Type B pancreatic cell (in vitro differentiated cells): ENCODE measurements around the gene PRDX5. TPM values are rescaled to one million over a fixed set of nuclear protein-coding genes. Genes with fewer than 3 reads are reported as not detected.
A peak's percentile ranks its signal among the peaks of the same experiment; 100 is the strongest.

Source experiments
- DNase-seq: peaks from one replicate; pipeline ENCODE4 v3.0.0; 2021; ENCODE audit warnings: mixed read lengths; ENCODE audit not compliant: unreplicated experiment; ENCODE audit errors: extremely low spot score
- H3K27ac Mint-ChIP-seq: 2 replicates; pipeline ENCODE4 v1.8.0; 2021; ENCODE audit warnings: mild to moderate bottlenecking, mixed read lengths
- H3K27me3 Mint-ChIP-seq: 2 replicates; pipeline ENCODE4 v1.8.0; 2021; ENCODE audit warnings: mixed read lengths
- H3K36me3 Mint-ChIP-seq: 2 replicates; pipeline ENCODE4 v1.8.0; 2021; ENCODE audit warnings: mixed read lengths
- H3K4me1 Mint-ChIP-seq: one replicate; pipeline ENCODE4 v1.8.0; 2021; ENCODE audit warnings: mixed read lengths; ENCODE audit not compliant: unreplicated experiment
- H3K4me3 Mint-ChIP-seq: 2 replicates; pipeline ENCODE4 v1.8.0; 2021; ENCODE audit warnings: mild to moderate bottlenecking, mixed read lengths
- H3K9me3 Mint-ChIP-seq: 2 replicates; pipeline ENCODE4 v1.8.0; 2021; ENCODE audit warnings: mixed read lengths
- total RNA-seq: library from RNA; stranded (reverse); gene quantifications from 2 replicates; pipeline ENCODE4 v1.2.1, GENCODE V29; 2021; ENCODE audit warnings: low replicate concordance
- TF ChIP-seq, protein P1 (sequence below): fragments of 200-600 bp; sonication (generic); conservative IDR thresholded peaks from 2 replicates; pipeline ENCODE4 v1.5.0; 2021; ENCODE audit warnings: antibody characterized with exemption, mild to moderate bottlenecking

Gene PRDX5
- total RNA-seq, 1 donor from 2014 or later, result 166 TPM

DNA sequence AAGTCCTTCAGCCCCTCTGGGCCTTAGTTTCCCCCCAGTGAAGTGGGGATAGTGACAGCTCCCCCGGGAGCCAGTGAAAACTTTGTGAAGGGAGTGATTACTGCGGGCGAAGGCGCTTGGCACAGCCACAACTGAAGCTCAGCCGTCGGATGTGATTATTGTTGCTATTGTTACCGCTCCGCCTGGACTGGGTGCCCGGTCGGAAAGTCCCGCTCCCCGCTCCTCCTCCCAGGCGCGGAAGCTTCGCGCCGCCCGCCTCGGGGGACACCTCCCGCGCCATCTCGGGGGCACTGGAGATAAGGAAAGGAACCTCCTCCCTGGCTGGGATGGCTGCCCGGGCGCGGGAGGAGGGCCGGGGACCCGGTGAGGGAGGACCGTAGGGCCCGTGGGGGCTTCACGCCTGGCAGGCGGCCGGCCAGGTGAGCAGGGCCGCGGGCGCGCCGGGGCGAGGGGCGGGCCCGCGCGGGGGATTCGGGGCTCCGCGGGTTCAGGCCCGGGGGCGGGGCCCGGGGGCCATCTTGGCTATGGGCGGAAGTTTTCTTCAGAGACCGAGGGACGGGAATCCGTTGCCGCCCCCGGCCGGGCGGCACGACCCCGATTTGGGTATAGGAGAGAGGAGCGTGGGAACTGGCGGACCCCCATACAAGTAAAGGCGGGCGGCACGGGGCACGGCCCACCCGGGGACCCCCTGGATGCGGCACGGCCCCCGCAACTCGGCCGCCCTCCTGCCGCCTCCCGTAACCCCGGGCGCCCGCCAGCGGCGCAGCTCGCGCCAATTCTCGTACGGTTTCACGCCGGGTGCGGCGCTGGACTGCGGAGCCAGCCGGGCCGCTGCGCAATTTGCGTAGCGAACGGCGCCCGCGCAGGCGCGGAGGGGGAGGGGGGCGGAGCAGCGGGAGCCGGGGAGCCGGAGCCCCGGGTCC is 32.7 kb upstream of the PRDX5 start, which contains the start of gene GPR137:
Gene GPR137, plus strand, starts transcription at position 887 of the 923 bp plus-strand sequence. CDS start 677 bp downstream, outside the sequence.
- Mint-ChIP-seq H3K4me1 (peaks cover 13% of the 10 kb centered on the region), H3K9me3 (no peaks in the 10 kb centered on the region), H3K36me3 (peaks cover 12% of the 10 kb centered on the region), H3K27ac (peak within 1 kb of the TSS; percentile 88), H3K4me3 (peak within 1 kb of the TSS; percentile 87), H3K27me3 (peaks cover 14% of the 10 kb centered on the region)
- peak; percentile 93 for DNase-seq
- TF ChIP-seq, protein P1, sequence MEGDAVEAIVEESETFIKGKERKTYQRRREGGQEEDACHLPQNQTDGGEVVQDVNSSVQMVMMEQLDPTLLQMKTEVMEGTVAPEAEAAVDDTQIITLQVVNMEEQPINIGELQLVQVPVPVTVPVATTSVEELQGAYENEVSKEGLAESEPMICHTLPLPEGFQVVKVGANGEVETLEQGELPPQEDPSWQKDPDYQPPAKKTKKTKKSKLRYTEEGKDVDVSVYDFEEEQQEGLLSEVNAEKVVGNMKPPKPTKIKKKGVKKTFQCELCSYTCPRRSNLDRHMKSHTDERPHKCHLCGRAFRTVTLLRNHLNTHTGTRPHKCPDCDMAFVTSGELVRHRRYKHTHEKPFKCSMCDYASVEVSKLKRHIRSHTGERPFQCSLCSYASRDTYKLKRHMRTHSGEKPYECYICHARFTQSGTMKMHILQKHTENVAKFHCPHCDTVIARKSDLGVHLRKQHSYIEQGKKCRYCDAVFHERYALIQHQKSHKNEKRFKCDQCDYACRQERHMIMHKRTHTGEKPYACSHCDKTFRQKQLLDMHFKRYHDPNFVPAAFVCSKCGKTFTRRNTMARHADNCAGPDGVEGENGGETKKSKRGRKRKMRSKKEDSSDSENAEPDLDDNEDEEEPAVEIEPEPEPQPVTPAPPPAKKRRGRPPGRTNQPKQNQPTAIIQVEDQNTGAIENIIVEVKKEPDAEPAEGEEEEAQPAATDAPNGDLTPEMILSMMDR, result no peak

DNA sequence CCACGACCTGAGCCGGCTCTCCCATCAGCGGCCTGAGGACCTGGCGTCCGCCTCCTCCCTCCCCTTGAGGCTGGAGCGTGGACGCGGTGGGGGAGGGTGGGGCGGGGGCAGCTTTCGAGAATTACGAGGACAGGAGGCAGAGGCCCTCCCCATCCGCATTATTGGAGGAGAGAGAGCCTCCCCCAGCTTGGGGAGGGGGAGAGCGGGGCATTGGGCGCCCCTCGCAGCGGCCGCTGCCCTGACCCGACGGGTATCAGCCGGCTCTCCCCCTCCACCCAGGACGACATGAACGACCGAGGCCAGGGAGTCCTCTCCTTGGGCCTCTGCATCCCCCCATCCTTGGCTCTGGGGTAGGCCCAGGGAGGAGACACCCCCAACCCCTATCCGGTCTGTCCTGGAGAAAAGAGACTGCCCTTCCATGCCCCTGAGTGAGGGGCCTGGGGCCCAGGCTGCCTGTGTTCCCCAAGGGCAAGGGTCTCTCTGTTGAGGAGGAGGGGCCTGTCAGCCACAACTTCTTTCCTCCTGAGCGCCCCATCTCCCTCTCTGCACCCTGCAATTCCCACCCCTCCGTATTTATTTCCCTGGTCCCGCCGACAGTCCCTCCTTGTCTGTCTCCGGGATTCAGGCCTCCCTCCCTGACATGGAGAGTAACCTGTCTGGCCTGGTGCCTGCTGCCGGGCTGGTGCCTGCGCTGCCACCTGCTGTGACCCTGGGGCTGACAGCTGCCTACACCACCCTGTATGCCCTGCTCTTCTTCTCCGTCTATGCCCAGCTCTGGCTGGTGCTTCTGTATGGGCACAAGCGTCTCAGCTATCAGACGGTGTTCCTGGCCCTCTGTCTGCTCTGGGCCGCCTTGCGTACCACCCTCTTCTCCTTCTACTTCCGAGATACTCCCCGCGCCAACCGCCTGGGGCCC is 31.8 kb upstream of the PRDX5 start:
- Mint-ChIP-seq H3K36me3 (peaks cover 16% of the 10 kb centered on the region), H3K27ac (peak overlapping the region; percentile 79), H3K27me3 (peaks cover 23% of the 10 kb centered on the region), H3K4me3 (peak overlapping the region; percentile 86), H3K9me3 (no peaks in the 10 kb centered on the region), H3K4me1 (peaks cover 13% of the 10 kb centered on the region)
- no peak for DNase-seq
- TF ChIP-seq, protein P1, result no peak

DNA sequence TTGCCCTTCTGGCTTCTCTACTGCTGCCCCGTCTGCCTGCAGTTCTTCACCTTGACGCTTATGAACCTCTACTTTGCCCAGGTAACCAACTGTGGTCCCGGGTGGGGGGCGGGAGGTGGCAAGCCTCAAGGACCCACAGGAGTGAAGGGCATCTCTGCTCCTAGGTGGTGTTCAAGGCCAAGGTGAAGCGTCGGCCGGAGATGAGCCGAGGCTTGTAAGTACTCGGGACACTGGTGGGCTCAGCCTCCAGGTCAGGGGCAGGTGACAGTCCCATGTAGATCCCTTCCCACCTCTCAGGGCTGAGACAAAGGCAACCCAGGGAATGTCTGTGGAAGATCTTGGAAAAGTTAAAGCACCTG is 31.1 kb upstream of the PRDX5 start:
- peaks cover 10% of the 10 kb centered on the region for H3K36me3 Mint-ChIP-seq
- DNase-seq, result no peak
- TF ChIP-seq, protein P1, result no peak
- H3K27ac Mint-ChIP-seq, result no peak overlapping the region
- peak overlapping the region; percentile 86 for H3K4me3 Mint-ChIP-seq
- peaks cover 13% of the 10 kb centered on the region for H3K4me1 Mint-ChIP-seq
- no peaks in the 10 kb centered on the region for H3K9me3 Mint-ChIP-seq
- H3K27me3 Mint-ChIP-seq, result peaks cover 23% of the 10 kb centered on the region

DNA sequence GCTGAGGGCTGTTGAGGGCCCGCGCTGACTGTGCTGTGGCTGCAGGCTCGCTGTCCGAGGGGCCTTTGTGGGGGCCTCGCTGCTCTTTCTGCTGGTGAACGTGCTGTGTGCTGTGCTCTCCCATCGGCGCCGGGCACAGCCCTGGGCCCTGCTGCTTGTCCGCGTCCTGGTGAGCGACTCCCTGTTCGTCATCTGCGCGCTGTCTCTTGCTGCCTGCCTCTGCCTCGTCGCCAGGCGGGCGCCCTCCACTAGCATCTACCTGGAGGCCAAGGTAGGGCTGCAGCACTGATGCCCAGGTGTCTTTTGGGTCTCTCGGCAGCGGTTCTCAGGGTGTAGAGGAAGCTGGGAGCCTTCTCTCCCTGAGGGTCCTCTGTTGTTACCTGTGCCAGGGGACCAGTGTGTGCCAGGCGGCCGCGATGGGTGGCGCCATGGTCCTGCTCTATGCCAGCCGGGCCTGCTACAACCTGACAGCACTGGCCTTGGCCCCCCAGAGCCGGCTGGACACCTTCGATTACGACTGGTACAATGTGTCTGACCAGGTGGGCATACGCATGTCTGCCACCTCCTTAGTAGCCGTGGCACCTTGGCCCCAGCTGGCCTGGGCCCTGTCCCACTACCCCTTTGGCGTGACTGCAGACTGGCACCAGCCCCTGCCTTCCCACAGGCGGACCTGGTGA is 30.1 kb upstream of the PRDX5 start:
- TF ChIP-seq, protein P1, result no peak
- Mint-ChIP-seq H3K4me3 (peak overlapping the region; percentile 69), H3K4me1 (peaks cover 12% of the 10 kb centered on the region)

DNA sequence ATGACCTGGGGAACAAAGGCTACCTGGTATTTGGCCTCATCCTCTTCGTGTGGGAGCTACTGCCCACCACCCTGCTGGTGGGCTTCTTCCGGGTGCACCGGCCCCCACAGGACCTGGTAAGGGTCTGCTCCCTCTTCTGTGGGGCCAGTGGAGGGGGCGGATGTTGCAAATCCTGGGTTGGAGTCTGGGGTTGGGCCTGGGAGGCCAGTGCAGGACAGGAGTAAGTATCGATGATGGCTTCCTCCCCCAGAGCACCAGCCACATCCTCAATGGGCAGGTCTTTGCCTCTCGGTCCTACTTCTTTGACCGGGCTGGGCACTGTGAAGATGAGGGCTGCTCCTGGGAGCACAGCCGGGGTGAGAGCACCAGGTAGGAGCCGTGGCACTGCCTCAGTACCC is 29.6 kb upstream of the PRDX5 start:
- Mint-ChIP-seq H3K36me3 (peaks cover 10% of the 10 kb centered on the region), H3K27ac (no peak overlapping the region), H3K4me1 (peaks cover 9% of the 10 kb centered on the region), H3K4me3 (no peak overlapping the region), H3K9me3 (no peaks in the 10 kb centered on the region), H3K27me3 (peaks cover 33% of the 10 kb centered on the region)
- TF ChIP-seq, protein P1, result no peak
- no peak for DNase-seq

More for the DNA sequence above, 30.1 kb upstream of the PRDX5 start:
- peaks cover 28% of the 10 kb centered on the region for H3K27me3 Mint-ChIP-seq
- H3K36me3 Mint-ChIP-seq, result peaks cover 10% of the 10 kb centered on the region
- no peak overlapping the region for H3K27ac Mint-ChIP-seq
- no peak for DNase-seq
- no peaks in the 10 kb centered on the region for H3K9me3 Mint-ChIP-seq
